SK-N-SH (cell line): ENCODE results near the gene GNL3. TPM values are rescaled to one million over a fixed set of nuclear protein-coding genes. Genes with fewer than 3 reads are reported as not detected.

Experiments used
- CTCF ChIA-PET: fragments of 300-600, 350-600 bp; formaldehyde crosslinking; extraction: SDS; loops from one replicate; lab custom pipeline; 2021; lab: Yijun Ruan, JAX
- POLR2A ChIA-PET: fragments of 350-600 bp; sonication (Branson Sonifier 250); formaldehyde crosslinking; extraction: SDS; loops from one replicate; lab custom pipeline; 2020; ENCODE audit warnings: antibody characterized with exemption, inconsistent platforms; lab: Yijun Ruan, JAX
- DNase-seq: peaks from one replicate; pipeline ENCODE4 v3.0.0; 2012
- H2AFZ ChIP-seq: fragments of 200-600 bp; sonication (generic); 2 replicates; pipeline ENCODE4 v1.8.1; 2016; ENCODE audit warnings: antibody characterized with exemption, mild to moderate bottlenecking, low read depth
- H3F3A ChIP-seq: fragments of 200-600 bp; sonication (generic); replicated peaks from 2 replicates; pipeline ENCODE3; 2016; ENCODE audit warnings: antibody characterized with exemption, mild to moderate bottlenecking; ENCODE audit not compliant: insufficient read depth
- H3K27ac ChIP-seq, 2 experiments: fragments of 200-500 bp in 1 of 2; fragments of 200-600 bp in 1 of 2; sonication (Bioruptor generic) in 1 of 2; sonication (generic), shearing (Covaris generic) in 1 of 2; 2 replicates each; pipeline versions ENCODE4 v1.5.1 to v1.6.1; 2014 to 2016; ENCODE audit warnings: low read depth in 2 of 2, inconsistent platforms in 1 of 2, low read length in 1 of 2, mild to moderate bottlenecking in 1 of 2, mixed read lengths in 1 of 2
- H3K27me3 ChIP-seq: fragments of 200-600 bp; sonication (generic), shearing (Covaris generic); 2 replicates; pipeline ENCODE4 v1.6.1; 2016; ENCODE audit warnings: mixed run types; ENCODE audit not compliant: insufficient read depth
- H3K36me3 ChIP-seq, 2 experiments: fragments of 200-500 bp in 1 of 2; fragments of 200-600 bp in 1 of 2; sonication (Bioruptor generic) in 1 of 2; sonication (generic) in 1 of 2; replicated peaks in 1 of 2; 2 replicates each; pipeline versions ENCODE3 to v1.5.1; 2014 to 2016; ENCODE audit warnings: low read length in 1 of 2, mild to moderate bottlenecking in 1 of 2; ENCODE audit not compliant: insufficient read depth in 2 of 2, control insufficient read depth in 1 of 2
- H3K4me1 ChIP-seq, 2 experiments: fragments of 200-500 bp in 1 of 2; fragments of 200-600 bp in 1 of 2; sonication (Bioruptor generic) in 1 of 2; sonication (generic), shearing (Covaris generic) in 1 of 2; 2 replicates each; pipeline versions ENCODE4 v1.5.1 to v1.6.1; 2014 to 2016; ENCODE audit warnings: low read depth in 1 of 2, low read length in 1 of 2, mixed run types in 1 of 2; ENCODE audit not compliant: insufficient read depth in 2 of 2, control insufficient read depth in 1 of 2
- H3K4me2 ChIP-seq: fragments of 200-600 bp; sonication (generic), shearing (Covaris generic); 2 replicates; pipeline ENCODE4 v1.6.1; 2017; ENCODE audit warnings: mixed run types
- H3K4me3 ChIP-seq, 2 experiments: fragments of 200-500 bp in 1 of 2; fragments of 200-600 bp in 1 of 2; sonication (Bioruptor generic) in 1 of 2; sonication (generic), shearing (Covaris generic) in 1 of 2; 2 replicates each; pipeline versions ENCODE4 v1.5.1 to v1.8.1; 2014 to 2016; ENCODE audit warnings: low read depth in 2 of 2, inconsistent platforms in 1 of 2, low read length in 1 of 2, mild to moderate bottlenecking in 1 of 2, mixed read lengths in 1 of 2, moderate library complexity in 1 of 2
- H3K79me2 ChIP-seq: fragments of 200-600 bp; sonication (generic); 2 replicates; pipeline ENCODE4 v1.8.1; 2017; ENCODE audit warnings: mild to moderate bottlenecking; ENCODE audit not compliant: insufficient read depth
- H3K9ac ChIP-seq: fragments of 200-600 bp; sonication (generic); 2 replicates; pipeline ENCODE4 v1.6.1; 2017; ENCODE audit warnings: mixed run types
- H3K9me2 ChIP-seq: fragments of 200-600 bp; sonication (generic); 2 replicates; pipeline ENCODE4 v1.6.1; 2017; ENCODE audit warnings: mixed run types
- H3K9me3 ChIP-seq: fragments of 200-600 bp; sonication (generic); 2 replicates; pipeline ENCODE4 v1.6.1; 2017; ENCODE audit warnings: mixed run types, mild to moderate bottlenecking, moderate library complexity
- H4K20me1 ChIP-seq: fragments of 200-600 bp; sonication (generic); 2 replicates; pipeline ENCODE4 v1.6.1; 2017; ENCODE audit warnings: mild to moderate bottlenecking, mixed run types; ENCODE audit not compliant: insufficient read depth
- ELF1 ChIP-seq: IDR thresholded peaks from 2 replicates; pipeline ENCODE4 v1.4.0; 2012
- EP300 ChIP-seq, 2 experiments: IDR thresholded peaks; 2 replicates each; pipeline versions ENCODE4 v1.4.0 to v1.6.1; 2012; ENCODE audit warnings: borderline replicate concordance in 1 of 2, low read depth in 1 of 2, low read length in 1 of 2
- FOSL2 ChIP-seq: IDR thresholded peaks from 2 replicates; pipeline ENCODE4 v1.4.0; 2012; ENCODE audit warnings: low read depth, mild to moderate bottlenecking, moderate library complexity, borderline replicate concordance
- FOXJ3 ChIP-seq: sonication (generic); formaldehyde crosslinking; IDR thresholded peaks from 2 replicates; pipeline ENCODE4 v1.5.1; 2020; ENCODE audit warnings: mild to moderate bottlenecking, missing genetic modification reagents
- GABPA ChIP-seq: IDR thresholded peaks from 2 replicates; pipeline ENCODE4 v1.4.0; 2012; ENCODE audit warnings: low read depth, mild to moderate bottlenecking
- GATA2 ChIP-seq: sonication (generic); formaldehyde crosslinking; IDR thresholded peaks from 2 replicates; pipeline ENCODE4 v1.5.0; 2020; ENCODE audit warnings: mild to moderate bottlenecking, missing genetic modification reagents
- JUND ChIP-seq: IDR thresholded peaks from 2 replicates; pipeline ENCODE4 v1.4.0; 2012
- MAX ChIP-seq: IDR thresholded peaks from 2 replicates; pipeline ENCODE4 v1.4.0; 2012; ENCODE audit warnings: low read depth
- MEF2A ChIP-seq: IDR thresholded peaks from 2 replicates; pipeline ENCODE4 v1.4.0; 2012; ENCODE audit warnings: low read depth, borderline replicate concordance
- MXI1 ChIP-seq: IDR thresholded peaks from 2 replicates; pipeline ENCODE4 v1.6.1; 2012; ENCODE audit warnings: mild to moderate bottlenecking, low read depth, low read length, improper control_type of control experiment
- PBX3 ChIP-seq: IDR thresholded peaks from 2 replicates; pipeline ENCODE4; 2012
- POLR2AphosphoS5 ChIP-seq: IDR thresholded peaks from 2 replicates; pipeline ENCODE4 v1.6.1; 2012; ENCODE audit warnings: low read depth, low read length
- RCOR1 ChIP-seq: fragments of 150-350 bp; IDR thresholded peaks from 2 replicates; pipeline ENCODE4 v1.6.1; 2017; ENCODE audit warnings: antibody characterized with exemption, low read length
- RFX5 ChIP-seq: IDR thresholded peaks from 2 replicates; pipeline ENCODE4 v1.6.1; 2012; ENCODE audit warnings: mild to moderate bottlenecking, improper control_type of control experiment, low read length
- RXRA ChIP-seq: IDR thresholded peaks from 2 replicates; pipeline ENCODE4 v1.4.0; 2012; ENCODE audit warnings: low read depth, mild to moderate bottlenecking, borderline replicate concordance
- SIN3A ChIP-seq: IDR thresholded peaks from 2 replicates; pipeline ENCODE4 v1.6.1; 2012; ENCODE audit warnings: low read depth, mild to moderate bottlenecking, low read length, moderate library complexity, borderline replicate concordance
- TCF12 ChIP-seq: IDR thresholded peaks from 2 replicates; pipeline ENCODE4 v1.4.0; 2012
- TEAD4 ChIP-seq: IDR thresholded peaks from 2 replicates; pipeline ENCODE4 v1.4.0; 2012; ENCODE audit warnings: mild to moderate bottlenecking, borderline replicate concordance; ENCODE audit not compliant: insufficient read depth
- USF1 ChIP-seq: IDR thresholded peaks from 2 replicates; pipeline ENCODE4 v1.4.0; 2012; ENCODE audit warnings: low read depth, borderline replicate concordance
- YY1 ChIP-seq: IDR thresholded peaks from 2 replicates; pipeline ENCODE4 v1.4.0; 2012; ENCODE audit warnings: low read depth, mild to moderate bottlenecking
- ZBTB33 ChIP-seq: IDR thresholded peaks from 2 replicates; pipeline ENCODE4 v1.4.0; 2012; ENCODE audit warnings: low read depth, borderline replicate concordance
- WGBS: methylation state at CpG from one replicate; pipeline ENCODE4 v1.1.6; 2017; ENCODE audit warnings: low lambda C conversion rate; 5-methylcytosine and 5-hydroxymethylcytosine counted together
- polyA plus RNA-seq, 3 experiments: library from polyadenylated mRNA; depleted of rRNA; stranded (reverse); fragments of >200 nt; gene quantifications; 2 replicates each; pipeline ENCODE4 v1.2.3, GENCODE V29; 2012
- TF ChIP-seq, protein P1 (sequence below): fragments of 200-600 bp; sonication (generic); IDR thresholded peaks from 2 replicates; pipeline ENCODE4 v1.6.1; 2017; ENCODE audit warnings: antibody characterized with exemption, mild to moderate bottlenecking, moderate library complexity

The GNL3 gene
- polyA plus RNA-seq, 1 of the 3 experiments (the other 2 are of a cell fraction), result 55.0 TPM

DNA sequence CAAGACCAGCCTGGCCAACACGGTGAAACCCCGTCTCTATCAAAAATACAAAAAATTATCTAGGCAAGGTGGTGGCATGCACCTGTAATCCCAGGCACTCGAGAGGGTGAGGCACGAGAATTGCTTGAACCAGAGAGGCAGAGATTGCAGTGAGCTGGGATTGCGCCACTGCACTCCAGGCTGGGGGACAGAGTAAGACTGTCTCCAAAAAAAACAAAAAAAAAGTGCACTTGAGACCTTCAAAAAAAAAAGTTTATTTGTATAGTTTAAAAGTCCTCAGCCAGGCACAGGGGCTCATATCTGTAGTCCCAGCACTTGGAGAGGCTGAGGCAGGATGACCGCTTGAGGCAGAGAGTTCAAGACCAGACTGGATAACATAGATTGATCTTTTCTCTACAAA lies 2.2 kb upstream of the GNL3 start:
- Histone ChIP-seq H4K20me1 (no peaks in the 10 kb centered on the region), H3K9me2 (no peaks in the 10 kb centered on the region), H3K4me2 (peak overlapping the region; percentile 80), H3K9me3 (no peaks in the 10 kb centered on the region), H3K27ac (no peak overlapping the region; a peak in 1 of 4 replicates), H2AFZ (no peak overlapping the region), H3K4me1 (peaks cover 0 to 13% of the 10 kb centered on the region in 2 experiments; a peak in 2 of 4 replicates), H3K79me2 (peaks cover 96% of the 10 kb centered on the region), H3K4me3 (no peak overlapping the region), H3F3A (peaks cover 5% of the 10 kb centered on the region), H3K27me3 (no peaks in the 10 kb centered on the region), H3K36me3 (peaks cover 41 to 46% of the 10 kb centered on the region in 2 experiments), H3K9ac (no peak overlapping the region)
- ChIA-PET CTCF (no interaction called here), POLR2A (no interaction called here)
- no peak for DNase-seq
- 96% methylated on average over 6 of the region's 6 CpGs for WGBS
- TF ChIP-seq YY1 (no peak), FOXJ3 (CRISPR knock-in tag) (no peak), MXI1 (no peak)

DNA sequence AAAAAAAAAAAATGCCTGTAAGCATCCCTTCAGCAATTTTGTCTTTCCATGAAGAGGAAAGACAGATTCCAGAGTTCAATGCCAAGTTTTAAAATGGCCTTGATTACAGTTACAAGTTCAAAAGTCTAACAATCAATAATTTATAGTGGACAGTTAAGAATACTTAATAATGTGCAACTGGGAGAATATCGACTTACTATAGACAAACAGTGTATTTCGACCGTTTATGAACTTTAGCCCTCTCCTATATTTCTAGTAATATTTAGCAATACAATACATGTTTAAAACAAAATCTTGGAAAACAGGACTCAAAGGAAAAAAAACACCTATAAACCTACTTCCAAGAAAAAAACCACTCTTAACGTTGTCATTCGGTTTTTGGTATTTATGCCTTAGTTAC lies 1.6 kb upstream of the GNL3 start:
- H3K27ac ChIP-seq, result peak overlapping the region; percentile 86 to 87
- H2AFZ ChIP-seq, result no peak overlapping the region; the same call in 1 of the 2 replicates
- peaks cover 9% of the 10 kb centered on the region for H3F3A ChIP-seq
- no peaks in the 10 kb centered on the region for H3K9me3 ChIP-seq
- TF ChIP-seq USF1, result no peak
- TF ChIP-seq GATA2 (CRISPR knock-in tag), result no peak
- no peak for TF ChIP-seq RCOR1
- no peak for TF ChIP-seq PBX3
- no peak for TF ChIP-seq ELF1
- TF ChIP-seq GABPA, result no peak
- no peak for TF ChIP-seq EP300 (IDR thresholded peaks at IDR 0.05; ENCODE audit: borderline replicate concordance in 1 of 2, low read depth in 1 of 2, low read length in 1 of 2)
- TF ChIP-seq POLR2AphosphoS5, result no peak
- TF ChIP-seq RXRA, result no peak
- no peak for TF ChIP-seq TCF12
- no peak for TF ChIP-seq ZBTB33
- TF ChIP-seq SIN3A, result no peak
- TF ChIP-seq RFX5, result no peak
- TF ChIP-seq MEF2A, result no peak
- TF ChIP-seq TEAD4, result no peak
- no peak for TF ChIP-seq JUND
- no peak for TF ChIP-seq FOSL2
- no peak for TF ChIP-seq MXI1
- no peak for TF ChIP-seq MAX
- TF ChIP-seq, protein P1, sequence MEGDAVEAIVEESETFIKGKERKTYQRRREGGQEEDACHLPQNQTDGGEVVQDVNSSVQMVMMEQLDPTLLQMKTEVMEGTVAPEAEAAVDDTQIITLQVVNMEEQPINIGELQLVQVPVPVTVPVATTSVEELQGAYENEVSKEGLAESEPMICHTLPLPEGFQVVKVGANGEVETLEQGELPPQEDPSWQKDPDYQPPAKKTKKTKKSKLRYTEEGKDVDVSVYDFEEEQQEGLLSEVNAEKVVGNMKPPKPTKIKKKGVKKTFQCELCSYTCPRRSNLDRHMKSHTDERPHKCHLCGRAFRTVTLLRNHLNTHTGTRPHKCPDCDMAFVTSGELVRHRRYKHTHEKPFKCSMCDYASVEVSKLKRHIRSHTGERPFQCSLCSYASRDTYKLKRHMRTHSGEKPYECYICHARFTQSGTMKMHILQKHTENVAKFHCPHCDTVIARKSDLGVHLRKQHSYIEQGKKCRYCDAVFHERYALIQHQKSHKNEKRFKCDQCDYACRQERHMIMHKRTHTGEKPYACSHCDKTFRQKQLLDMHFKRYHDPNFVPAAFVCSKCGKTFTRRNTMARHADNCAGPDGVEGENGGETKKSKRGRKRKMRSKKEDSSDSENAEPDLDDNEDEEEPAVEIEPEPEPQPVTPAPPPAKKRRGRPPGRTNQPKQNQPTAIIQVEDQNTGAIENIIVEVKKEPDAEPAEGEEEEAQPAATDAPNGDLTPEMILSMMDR, result no peak
- POLR2A ChIA-PET, result interaction anchor here (0.7 kb wide), 1 partner anchor 211 kb away, joined by 3 read pairs; no protein-coding TSS in a partner anchor
- peaks cover 96% of the 10 kb centered on the region for H3K79me2 ChIP-seq
- H3K36me3 ChIP-seq, result peaks cover 41 to 46% of the 10 kb centered on the region in 2 experiments
- peaks cover 0 to 13% of the 10 kb centered on the region in 2 experiments; a peak in 2 of 4 replicates for H3K4me1 ChIP-seq
- no peaks in the 10 kb centered on the region for H3K9me2 ChIP-seq
- DNase-seq, result no peak
- WGBS, result 46% methylated on average over 5 of the region's 5 CpGs
- peak overlapping the region; percentile 80 for H3K4me2 ChIP-seq
- H3K9ac ChIP-seq, result peak overlapping the region; percentile 96
- CTCF ChIA-PET, result no interaction called here
- H3K27me3 ChIP-seq, result no peaks in the 10 kb centered on the region
- H4K20me1 ChIP-seq, result no peaks in the 10 kb centered on the region
- H3K4me3 ChIP-seq, result peak overlapping the region; percentile 88 to 95; a peak in 3 of 4 replicates
